Thymus (tissue), 11 donors: Measurements from ENCODE around the gene TNF. TPM values are rescaled to one million over a fixed set of nuclear protein-coding genes. Genes with fewer than 3 reads are reported as not detected.

Experiments used
- DNase-seq, 9 donors: peaks; one replicate each; pipeline ENCODE4 v3.0.0-alpha.2; 2013; ENCODE audit warnings: low spot score in 9 of 9, low read depth in 6 of 9, missing footprints in 1 of 9
- H3K27ac ChIP-seq, 2 donors: one replicate each; pipeline ENCODE4 v1.5.1; 2013; ENCODE audit warnings: control low read depth in 1 of 2, low read depth in 1 of 2, low read length in 1 of 2, mild to moderate bottlenecking in 1 of 2, moderate library complexity in 1 of 2
- H3K27me3 ChIP-seq, 2 donors: one replicate each; pipeline ENCODE4 v1.5.1; 2013; ENCODE audit warnings: low read length in 1 of 2; ENCODE audit not compliant: control insufficient read depth in 2 of 2, insufficient read depth in 1 of 2
- H3K36me3 ChIP-seq, 2 donors: one replicate each; pipeline ENCODE4 v1.5.1; 2013; ENCODE audit warnings: low read length in 1 of 2, mild to moderate bottlenecking in 1 of 2, moderate library complexity in 1 of 2; ENCODE audit not compliant: control insufficient read depth in 2 of 2, insufficient read depth in 2 of 2
- H3K4me1 ChIP-seq, 2 donors: one replicate each; pipeline ENCODE4 v1.5.1; 2013; ENCODE audit warnings: low read length in 2 of 2; ENCODE audit not compliant: control insufficient read depth in 2 of 2, insufficient read depth in 2 of 2
- H3K4me3 ChIP-seq, 2 donors: one replicate each; pipeline ENCODE4 v1.5.1; 2013; ENCODE audit warnings: low read length in 2 of 2, control low read depth in 1 of 2, mild to moderate bottlenecking in 1 of 2
- H3K9me3 ChIP-seq, 2 donors: one replicate each; pipeline ENCODE4 v1.5.1; 2013; ENCODE audit warnings: low read length in 1 of 2, mild to moderate bottlenecking in 1 of 2; ENCODE audit not compliant: control insufficient read depth in 2 of 2, insufficient read depth in 1 of 2
- WGBS: extraction: QIAGEN DNeasy Blood & Tissue Kit; methylation state at CpG from one replicate; pipeline ENCODE4 v1.1.7; 2013; 5-methylcytosine and 5-hydroxymethylcytosine counted together
- polyA plus RNA-seq: library from polyadenylated mRNA; stranded (reverse); fragments of 200-250 nt; gene quantifications from one replicate; pipeline ENCODE4 v1.2.3, GENCODE V29; 2013
- total RNA-seq: library from RNA; stranded (reverse); fragments of 120-200 nt; gene quantifications from one replicate; pipeline ENCODE4 v1.2.4, GENCODE V29; 2013
- donor health status: healthy.

TNF gene
- total and polyA plus RNA-seq, 2 donors, result 1.4 to 3.5 TPM

DNA sequence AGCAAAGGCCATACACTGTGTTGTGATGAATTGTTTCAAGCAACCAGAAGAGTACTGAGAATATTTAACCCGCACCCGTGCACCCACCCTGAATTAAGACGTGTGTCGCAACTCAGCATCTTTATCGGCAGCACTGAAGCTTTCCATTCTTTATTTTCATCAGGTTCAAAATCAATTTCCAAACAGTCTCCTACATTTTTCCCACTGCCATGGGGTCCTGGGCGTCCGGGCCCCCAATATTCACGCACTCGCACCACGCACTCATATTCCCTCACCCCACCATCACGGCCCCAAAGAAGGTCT, 5.0 kb downstream of the TNF start:
- no peak for DNase-seq
- peak overlapping the region; percentile 68 to 84 for H3K4me3 ChIP-seq
- WGBS, result 41% methylated on average over 11 of the region's 11 CpGs
- H3K36me3 ChIP-seq, result peaks cover 0 to 24% of the 10 kb centered on the region in 2 donors
- peaks cover 32 to 90% of the 10 kb centered on the region in 2 donors for H3K4me1 ChIP-seq
- H3K27ac ChIP-seq, result peak overlapping the region; percentile 98
- H3K27me3 ChIP-seq, result no peaks in the 10 kb centered on the region
- H3K9me3 ChIP-seq, result peaks cover 0 to 9% of the 10 kb centered on the region in 2 donors

DNA sequence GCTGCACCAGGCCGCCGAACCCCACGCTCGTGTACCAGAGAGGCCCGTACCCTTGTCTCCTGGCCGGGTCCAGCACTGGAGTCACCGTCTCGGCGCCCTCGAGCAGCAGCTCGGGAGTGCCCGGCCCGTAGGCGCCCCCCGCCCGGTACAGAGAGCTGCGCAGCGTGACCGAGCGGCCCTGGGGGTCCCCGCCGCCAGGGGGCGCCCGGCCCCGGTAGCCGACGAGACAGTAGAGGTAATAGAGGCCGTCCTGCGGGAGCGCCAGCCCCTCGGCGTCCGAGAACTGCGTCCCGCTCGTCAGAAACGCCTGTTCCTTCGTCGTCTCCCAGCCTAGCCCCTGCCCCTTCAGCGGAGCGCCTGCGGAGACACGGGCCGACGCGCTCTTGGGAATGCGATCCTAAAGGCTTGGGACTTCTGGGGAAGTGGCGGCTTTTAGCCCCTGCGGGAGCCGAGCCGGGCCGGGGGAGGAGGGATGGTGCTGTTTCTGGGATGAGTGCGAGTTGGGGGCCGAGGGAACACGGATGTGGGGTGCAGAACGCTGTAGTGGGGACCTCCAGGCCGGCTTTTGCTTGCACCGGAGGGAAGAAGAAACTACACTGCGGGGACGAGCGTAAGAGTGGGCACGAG, 5.6 kb downstream of the TNF start:
- H3K27ac ChIP-seq, result peak overlapping the region; percentile 98
- no peaks in the 10 kb centered on the region for H3K27me3 ChIP-seq
- H3K4me1 ChIP-seq, result peaks cover 36 to 90% of the 10 kb centered on the region in 2 donors
- under 1% methylated on average over 62 of the region's 62 CpGs for WGBS
- peak overlapping the region; percentile 68 to 84 for H3K4me3 ChIP-seq
- peak in 6 of 9 donors; percentile 71 to 93 (median 86) for DNase-seq
- H3K36me3 ChIP-seq, result peaks cover 0 to 24% of the 10 kb centered on the region in 2 donors
- peaks cover 0 to 9% of the 10 kb centered on the region in 2 donors for H3K9me3 ChIP-seq

- Histone ChIP-seq H3K27ac (peak overlapping the region; percentile 98), H3K36me3 (peaks cover 0 to 24% of the 10 kb centered on the region in 2 donors), H3K27me3 (no peaks in the 10 kb centered on the region), H3K4me3 (peak overlapping the region; percentile 68 to 84), H3K4me1 (peaks cover 43 to 90% of the 10 kb centered on the region in 2 donors), H3K9me3 (peaks cover 0 to 11% of the 10 kb centered on the region in 2 donors)
- peak in 1 of 9 donors; percentile 73 for DNase-seq
- 3% methylated on average over 21 of the region's 21 CpGs for WGBS
Measured at GRCh38 chr6:31581434-31582229, 6.3 kb downstream of the TNF start.

- Histone ChIP-seq H3K9me3 (peaks cover 0 to 13% of the 10 kb centered on the region in 2 donors), H3K4me1 (peaks cover 46 to 90% of the 10 kb centered on the region in 2 donors), H3K4me3 (peak within 1 kb of the TSS; percentile 68 to 84), H3K27me3 (no peaks in the 10 kb centered on the region), H3K36me3 (peaks cover 0 to 20% of the 10 kb centered on the region in 2 donors), H3K27ac (peak within 1 kb of the TSS; percentile 98)
- DNase-seq, result peak in 6 of 9 donors; percentile 78 to 95 (median 89)
- WGBS, result 9% methylated on average over 3 of the region's 3 CpGs
Measured at GRCh38 chr6:31582230-31582643, 6.9 kb downstream of the TNF start, which contains the start of gene LTB. LTB (minus strand) TSS chr6:31582424; CDS start chr6:31582417, 7 bp downstream.

GRCh38 chr6:31585491-31585890, 10.1 kb downstream of the TNF start:
- H3K27ac ChIP-seq, result peak overlapping the region; percentile 89 to 95
- 89% methylated on average over 2 of the region's 2 CpGs for WGBS
- H3K4me1 ChIP-seq, result peaks cover 49 to 78% of the 10 kb centered on the region in 2 donors

DNA sequence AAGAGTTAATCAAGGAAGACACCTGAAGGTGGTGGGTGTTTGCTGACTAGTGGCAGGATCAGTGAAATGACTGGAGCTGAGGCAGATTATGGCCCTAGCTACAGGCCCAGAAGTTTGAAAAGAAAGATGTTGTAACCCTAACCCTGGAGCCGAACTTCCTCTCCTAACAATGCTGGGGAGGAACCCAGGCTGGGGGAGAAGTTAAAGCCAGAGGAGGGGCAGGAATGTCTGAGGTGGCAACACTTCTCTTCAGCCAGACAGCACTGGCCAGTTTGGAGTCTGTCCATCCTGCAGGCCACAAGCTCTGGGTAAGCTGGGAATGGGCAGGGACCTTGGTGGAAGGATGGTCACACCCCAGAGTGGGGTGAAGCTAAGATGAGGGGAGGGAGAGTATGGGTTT, 10.6 kb downstream of the TNF start, which contains the start of gene LST1:
Gene LST1, plus strand, starts transcription at position 270 of the 400 bp plus-strand sequence. CDS start 1,023 bp downstream, outside the sequence.
- DNase-seq, result no peak
- H3K9me3 ChIP-seq, result peaks cover 0 to 13% of the 10 kb centered on the region in 2 donors
- 24% methylated on average over 1 of the region's 1 CpG for WGBS

More at GRCh38 chr6:31585491-31585890, 10.1 kb downstream of the TNF start:
- DNase-seq, result peak in 6 of 9 donors; percentile 47 to 86 (median 63)
- no peak overlapping the region for H3K4me3 ChIP-seq
- peaks cover 0 to 5% of the 10 kb centered on the region in 2 donors for H3K36me3 ChIP-seq
- peaks cover 0 to 13% of the 10 kb centered on the region in 2 donors for H3K9me3 ChIP-seq
- H3K27me3 ChIP-seq, result no peaks in the 10 kb centered on the region

DNA sequence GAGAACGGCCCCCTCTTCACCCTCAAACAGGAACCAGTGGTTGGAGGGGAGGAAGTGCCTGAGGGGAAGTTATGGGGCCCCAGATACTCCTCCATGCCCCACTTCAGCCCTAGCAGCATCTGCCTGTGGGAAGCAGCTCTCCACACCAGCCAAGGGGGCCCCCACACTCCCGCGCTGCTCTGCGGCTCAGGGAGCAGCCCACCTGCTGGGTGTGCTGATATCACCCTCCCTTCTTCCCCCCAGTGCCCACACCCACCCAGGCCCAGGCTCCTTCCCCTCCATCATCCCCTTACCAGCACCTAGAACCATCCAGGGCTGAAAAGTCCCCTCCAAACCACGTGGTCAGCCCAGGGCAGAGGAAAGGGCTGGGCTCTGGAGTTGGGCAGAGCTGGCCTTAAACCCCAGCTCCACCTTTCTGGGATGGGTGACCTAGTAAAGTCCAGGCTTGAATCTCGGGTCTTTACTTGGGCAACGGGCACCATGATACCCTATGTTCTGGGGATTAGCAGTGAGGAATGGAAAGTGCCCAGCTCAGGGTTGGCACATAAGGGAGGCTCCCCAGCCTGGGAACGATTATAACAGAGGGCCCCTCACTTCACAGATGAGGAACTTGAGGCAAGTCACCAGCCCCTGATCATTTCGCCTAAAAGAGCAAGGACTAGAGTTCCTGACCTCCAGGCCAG, 11.4 kb downstream of the TNF start:
- Histone ChIP-seq H3K4me1 (peaks cover 49 to 80% of the 10 kb centered on the region in 2 donors), H3K27ac (peak overlapping the region; percentile 89 to 95), H3K4me3 (peak overlapping the region; percentile 23 to 65), H3K9me3 (peaks cover 0 to 12% of the 10 kb centered on the region in 2 donors), H3K27me3 (no peaks in the 10 kb centered on the region), H3K36me3 (peaks cover 0 to 4% of the 10 kb centered on the region in 2 donors)
- 22% methylated on average over 9 of the region's 9 CpGs for WGBS
- peak in 7 of 9 donors; percentile 63 to 91 (median 76) for DNase-seq

More for the DNA sequence above, 10.6 kb downstream of the TNF start, which contains the start of gene LST1:
- Histone ChIP-seq H3K4me1 (peaks cover 49 to 76% of the 10 kb centered on the region in 2 donors), H3K4me3 (peak within 1 kb of the TSS; percentile 23 to 65), H3K27ac (peak within 1 kb of the TSS; percentile 89 to 95), H3K36me3 (peaks cover 0 to 4% of the 10 kb centered on the region in 2 donors), H3K27me3 (no peaks in the 10 kb centered on the region)

DNA sequence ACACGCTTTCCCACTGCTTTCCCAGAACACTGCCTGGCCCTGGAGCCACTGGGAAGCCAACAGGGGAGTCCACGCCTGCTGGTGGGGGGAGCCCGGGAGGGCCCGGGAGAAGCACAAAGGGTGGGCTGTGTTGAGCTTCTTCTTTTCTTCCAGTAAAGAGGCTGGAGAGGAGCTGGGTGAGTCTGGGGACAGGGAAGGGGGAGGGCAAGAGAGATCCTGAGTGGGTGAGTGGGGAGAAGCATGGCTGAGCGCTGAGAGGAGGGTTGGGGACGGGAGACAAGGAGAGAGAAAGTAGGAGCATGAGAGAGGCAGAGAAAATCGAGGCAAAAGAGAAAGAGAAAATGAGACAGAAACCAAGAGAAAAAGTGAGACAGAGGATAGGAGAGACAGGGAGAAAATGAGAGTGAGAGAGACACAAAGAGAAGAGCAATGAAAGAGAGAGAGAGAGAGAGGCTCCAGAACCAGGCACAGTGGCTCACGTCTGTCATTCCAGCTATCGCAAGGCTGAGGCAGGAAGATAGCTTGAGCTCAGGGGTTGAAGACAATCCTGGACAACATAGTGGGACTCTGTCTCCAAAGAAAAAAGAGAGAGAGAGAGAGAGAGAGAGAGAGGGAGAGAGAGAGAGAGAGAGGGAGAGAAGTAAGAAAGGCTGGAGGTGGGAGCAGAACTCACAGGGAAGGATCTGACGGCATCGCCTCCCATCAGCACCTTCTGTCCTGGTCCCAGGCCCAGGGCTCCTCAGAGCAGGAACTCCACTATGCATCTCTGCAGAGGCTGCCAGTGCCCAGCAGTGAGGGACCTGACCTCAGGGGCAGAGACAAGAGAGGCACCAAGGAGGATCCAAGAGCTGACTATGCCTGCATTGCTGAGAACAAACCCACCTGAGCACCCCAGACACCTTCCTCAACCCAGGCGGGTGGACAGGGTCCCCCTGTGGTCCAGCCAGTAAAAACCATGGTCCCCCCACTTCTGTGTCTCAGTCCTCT, 12.7 kb downstream of the TNF start:
- peaks cover 49 to 77% of the 10 kb centered on the region in 2 donors for H3K4me1 ChIP-seq
- peaks cover 0 to 4% of the 10 kb centered on the region in 2 donors for H3K36me3 ChIP-seq
- peak overlapping the region; percentile 68 to 95 for H3K27ac ChIP-seq
- H3K4me3 ChIP-seq, result peak overlapping the region; percentile 22 to 65
- peaks cover 0 to 3% of the 10 kb centered on the region in 2 donors for H3K9me3 ChIP-seq
- DNase-seq, result peak in 1 of 9 donors; percentile 42
- H3K27me3 ChIP-seq, result no peaks in the 10 kb centered on the region
- 43% methylated on average over 12 of the region's 12 CpGs for WGBS
